B cell (primary cell): ENCODE results near the gene RIPOR1. TPM values are rescaled to one million over a fixed set of nuclear protein-coding genes. Genes with fewer than 3 reads are reported as not detected.

Source experiments
- ATAC-seq: fragments of 200-7000 bp; cut with Tn5 transposase; one replicate; pipeline ENCODE4 v1.10.0; 2021; ENCODE audit warnings: low read depth, mild to moderate bottlenecking, moderate number of reproducible peaks, moderate library complexity
- CTCF ChIA-PET: fragments of 350-600 bp; sonication (Branson Sonifier 250); formaldehyde crosslinking; loops from one replicate; lab custom pipeline; 2021; ENCODE audit warnings: antibody characterized with exemption, inconsistent platforms; lab: Charles Lee
- POLR2A ChIA-PET: fragments of 350-600 bp; sonication (Branson Sonifier 250); formaldehyde crosslinking; loops from one replicate; lab custom pipeline; 2021; ENCODE audit warnings: antibody characterized with exemption; lab: Charles Lee
- DNase-seq: peaks from one replicate; pipeline ENCODE4 v3.0.0; 2013
- H2AFZ ChIP-seq: 2 replicates; pipeline ENCODE4 v1.6.1; 2012; ENCODE audit warnings: mild to moderate bottlenecking, low read depth, low read length; ENCODE audit not compliant: insufficient read depth, poor library complexity, severe bottlenecking
- H3K27ac ChIP-seq, 2 donors: 1 replicate in 1 of 2; 2 replicates in 1 of 2; pipeline ENCODE4 v1.5.1; 2012 to 2013; ENCODE audit warnings: low read length in 2 of 2, mild to moderate bottlenecking in 2 of 2, moderate library complexity in 1 of 2
- H3K27me3 ChIP-seq, 4 experiments: fragments of 200-600 bp in 1 of 4; sonication (generic) in 1 of 4; replicated peaks in 1 of 4; 1 replicate in 2 of 4; 2 replicates in 2 of 4; pipeline versions ENCODE4 v1.6.1 to v1.7.0; 2013 to 2016; ENCODE audit warnings: low read length in 3 of 4, mild to moderate bottlenecking in 2 of 4, mixed read lengths in 1 of 4, moderate library complexity in 1 of 4; ENCODE audit not compliant: insufficient read depth in 4 of 4, control insufficient read depth in 3 of 4; ENCODE audit errors: control extremely low read depth in 1 of 4
- H3K36me3 ChIP-seq, 2 experiments: replicated peaks in 1 of 2; 1 replicate in 1 of 2; 2 replicates in 1 of 2; pipeline versions ENCODE4 v1.6.1 to v1.7.1; 2013; ENCODE audit warnings: low read length in 1 of 2; ENCODE audit not compliant: insufficient read depth in 2 of 2, control insufficient read depth in 1 of 2; ENCODE audit errors: control extremely low read depth in 1 of 2, extremely low read depth in 1 of 2
- H3K4me1 ChIP-seq, 2 donors: fragments of 200-600 bp in 1 of 2; sonication (generic) in 1 of 2; 1 replicate in 1 of 2; 2 replicates in 1 of 2; pipeline versions ENCODE4 v1.5.1 to v1.6.1; 2013 to 2017; ENCODE audit warnings: low read length in 2 of 2; ENCODE audit not compliant: control insufficient read depth in 2 of 2, insufficient read depth in 2 of 2
- H3K4me2 ChIP-seq: replicated peaks from 2 replicates; pipeline ENCODE3; 2012; ENCODE audit warnings: mild to moderate bottlenecking, low read depth, low read length; ENCODE audit not compliant: poor library complexity, severe bottlenecking
- H3K4me3 ChIP-seq, 5 experiments: fragments of 200-600 bp in 1 of 5; sonication (generic) in 1 of 5; 1 replicate in 3 of 5; 2 replicates in 2 of 5; pipeline versions ENCODE4 v1.5.1 to v1.7.0; 2011 to 2016; ENCODE audit warnings: low read length in 4 of 5, mild to moderate bottlenecking in 4 of 5, low read depth in 2 of 5, control low read depth in 1 of 5, moderate library complexity in 1 of 5; ENCODE audit not compliant: insufficient read depth in 1 of 5; ENCODE audit errors: control extremely low read depth in 1 of 5, extremely low read depth in 1 of 5
- H3K79me2 ChIP-seq: fragments of 200-600 bp; sonication (generic); one replicate; pipeline ENCODE4 v1.6.0; 2016; ENCODE audit warnings: low read length; ENCODE audit not compliant: control insufficient read depth, insufficient read depth
- H3K9ac ChIP-seq: fragments of 200-600 bp; sonication (generic); 2 replicates; pipeline ENCODE4 v1.6.1; 2017; ENCODE audit warnings: mild to moderate bottlenecking, low read length, moderate library complexity
- H3K9me3 ChIP-seq, 3 donors: one replicate each; pipeline versions ENCODE4 v1.6.1 to v1.7.1; 2013; ENCODE audit warnings: low read length in 2 of 3; ENCODE audit not compliant: control insufficient read depth in 2 of 3, insufficient read depth in 1 of 3; ENCODE audit errors: control extremely low read depth in 1 of 3
- H4K20me1 ChIP-seq: 2 replicates; pipeline ENCODE4 v1.6.0; 2012; ENCODE audit warnings: mild to moderate bottlenecking, low read length; ENCODE audit not compliant: insufficient read depth, control insufficient read depth, poor library complexity, severe bottlenecking
- H3K27ac Mint-ChIP-seq: one replicate; pipeline ENCODE4 v1.8.0; 2021; ENCODE audit warnings: mixed read lengths
- H3K27me3 Mint-ChIP-seq: one replicate; pipeline ENCODE4 v1.8.0; 2021; ENCODE audit warnings: mixed read lengths
- H3K4me1 Mint-ChIP-seq: one replicate; pipeline ENCODE4 v1.8.0; 2021; ENCODE audit warnings: mixed read lengths
- H3K4me3 Mint-ChIP-seq: one replicate; pipeline ENCODE4 v1.8.0; 2021; ENCODE audit warnings: mixed read lengths
- H3K9me3 Mint-ChIP-seq: one replicate; pipeline ENCODE4 v1.8.0; 2022; ENCODE audit warnings: mixed read lengths; ENCODE audit not compliant: insufficient read depth
- CTCF ChIP-seq: fragments of 200-600 bp; IDR thresholded peaks from one replicate; pipeline ENCODE4 v1.8.0; 2022; ENCODE audit warnings: antibody characterized with exemption, mild to moderate bottlenecking
- EZH2 ChIP-seq: IDR thresholded peaks from 2 replicates; pipeline ENCODE4 v1.6.1; 2012; ENCODE audit warnings: borderline replicate concordance, low read depth, mild to moderate bottlenecking, moderate library complexity, low read length; ENCODE audit not compliant: insufficient read depth, poor library complexity, severe bottlenecking
- WGBS: methylation state at CpG from one replicate; pipeline ENCODE4 v1.1.5; 2013; ENCODE audit warnings: missing lambda C conversion rate; ENCODE audit not compliant: insufficient coverage; 5-methylcytosine and 5-hydroxymethylcytosine counted together
- intact Hi-C: fragments of 100-400 bp; cut with micrococcal nuclease; formaldehyde crosslinking; loops from one replicate; pipeline ENCODE4 v1.10.0; 2022
- polyA plus RNA-seq: library from polyadenylated mRNA; depleted of rRNA; stranded (reverse); fragments of >200 nt; gene quantifications from 2 replicates; pipeline ENCODE4 v1.2.3, GENCODE V29; 2012
- total RNA-seq, 2 donors: library from RNA; stranded (reverse); fragments of 120-200 nt in 1 of 2; gene quantifications; 1 replicate in 1 of 2; 2 replicates in 1 of 2; pipeline versions ENCODE4 v1.2.3 to v1.2.4, GENCODE V29; 2013 to 2022

RIPOR1 gene
- total and polyA plus RNA-seq, 2 donors (not counting 1 experiment from before 2014, with no cell fraction given): 124 to 363 TPM

GRCh38 chr16:67534431-67534830 is 5.8 kb downstream of the RIPOR1 start:
- no peak overlapping the region for H3K9ac ChIP-seq
- H3K36me3 ChIP-seq: peaks cover 0 to 17% of the 10 kb centered on the region in 2 experiments
- no peak overlapping the region for H2AFZ ChIP-seq
- no peaks in the 10 kb centered on the region for H3K27me3 ChIP-seq
- peak overlapping the region; percentile 6 to 51 for H3K27ac ChIP-seq
- intact Hi-C loops: no loop called here
- no peak for ATAC-seq
- Mint-ChIP-seq H3K4me3 (peak overlapping the region; percentile 38), H3K27ac (peak overlapping the region; percentile 78), H3K4me1 (peaks cover 75% of the 10 kb centered on the region), H3K9me3 (no peaks in the 10 kb centered on the region), H3K27me3 (no peaks in the 10 kb centered on the region)
- H3K79me2 ChIP-seq: peaks cover 90% of the 10 kb centered on the region
- H3K4me3 ChIP-seq: no peak overlapping the region
- H3K9me3 ChIP-seq: no peaks in the 10 kb centered on the region
- peaks cover 69 to 92% of the 10 kb centered on the region in 2 donors for H3K4me1 ChIP-seq
- H4K20me1 ChIP-seq: peaks cover 51% of the 10 kb centered on the region
- peak overlapping the region; percentile 23 for H3K4me2 ChIP-seq
- CTCF ChIA-PET: interaction anchor here (1.1 to 12.8 kb wide), 5 partner anchors 9 to 28 kb away, joined by 4 to 178 read pairs (median 7); partner anchors contain the start of gene CTCF
- DNase-seq: peak; percentile 15
- POLR2A ChIA-PET: interaction anchor here (0.7 to 1.2 kb wide), 3 partner anchors 16 to 461 kb away, joined by 5 to 8 read pairs (median 7); no protein-coding TSS in a partner anchor
- TF ChIP-seq CTCF: no peak

GRCh38 chr16:67535201-67535600 is 6.6 kb downstream of the RIPOR1 start:
- WGBS: 100% methylated on average over 2 of the region's 2 CpGs
- no peaks in the 10 kb centered on the region for H3K9me3 ChIP-seq
- peak overlapping the region in 1 of 2 donors; percentile 97 for H3K27ac ChIP-seq
- ATAC-seq (no peak), DNase-seq (peak; percentile 7)
- intact Hi-C loops: no loop called here
- H3K36me3 ChIP-seq: peaks cover 0 to 25% of the 10 kb centered on the region in 2 experiments
- peaks cover 58% of the 10 kb centered on the region for H4K20me1 ChIP-seq
- TF ChIP-seq EZH2 (no peak), CTCF (no peak)
- H3K4me3 Mint-ChIP-seq: peak overlapping the region; percentile 91
- peaks cover 69 to 86% of the 10 kb centered on the region in 2 donors for H3K4me1 ChIP-seq
- H3K4me3 ChIP-seq: no peak overlapping the region
- peak overlapping the region; percentile 95 for H3K27ac Mint-ChIP-seq
- no peaks in the 10 kb centered on the region for H3K27me3 ChIP-seq
- no peak overlapping the region for H3K9ac ChIP-seq
- POLR2A ChIA-PET: interaction anchor here (0.7 to 1.4 kb wide), 3 partner anchors 17 to 110 kb away, joined by 3 to 8 read pairs (median 5); no protein-coding TSS in a partner anchor
- peak overlapping the region; percentile 2 for H3K4me2 ChIP-seq
- no peaks in the 10 kb centered on the region for H3K9me3 Mint-ChIP-seq
- no peaks in the 10 kb centered on the region for H3K27me3 Mint-ChIP-seq
- no peak overlapping the region for H2AFZ ChIP-seq
- CTCF ChIA-PET: interaction anchor here (0.8 to 12.8 kb wide), 4 partner anchors 11 to 27 kb away, joined by 3 to 178 read pairs (median 15); partner anchors contain the start of gene CTCF
- peaks cover 82% of the 10 kb centered on the region for H3K79me2 ChIP-seq
- H3K4me1 Mint-ChIP-seq: peaks cover 76% of the 10 kb centered on the region
